Lower leg skin (tissue), 3 donors: ENCODE data around the gene RPL10.

Experiments used
- CTCF ChIP-seq, 3 donors: fragments of 450-650 bp; IDR thresholded peaks; one replicate each; pipeline ENCODE4 v1.5.1; 2016; ENCODE audit warnings: antibody characterized with exemption in 3 of 3, mild to moderate bottlenecking in 3 of 3, moderate library complexity in 2 of 3
- POLR2A ChIP-seq, 2 donors: fragments of 450-650 bp; IDR thresholded peaks; one replicate each; pipeline ENCODE4 v1.6.1; 2016 to 2017; ENCODE audit warnings: antibody characterized with exemption in 2 of 2, mild to moderate bottlenecking in 1 of 2, moderate library complexity in 1 of 2

DNA sequence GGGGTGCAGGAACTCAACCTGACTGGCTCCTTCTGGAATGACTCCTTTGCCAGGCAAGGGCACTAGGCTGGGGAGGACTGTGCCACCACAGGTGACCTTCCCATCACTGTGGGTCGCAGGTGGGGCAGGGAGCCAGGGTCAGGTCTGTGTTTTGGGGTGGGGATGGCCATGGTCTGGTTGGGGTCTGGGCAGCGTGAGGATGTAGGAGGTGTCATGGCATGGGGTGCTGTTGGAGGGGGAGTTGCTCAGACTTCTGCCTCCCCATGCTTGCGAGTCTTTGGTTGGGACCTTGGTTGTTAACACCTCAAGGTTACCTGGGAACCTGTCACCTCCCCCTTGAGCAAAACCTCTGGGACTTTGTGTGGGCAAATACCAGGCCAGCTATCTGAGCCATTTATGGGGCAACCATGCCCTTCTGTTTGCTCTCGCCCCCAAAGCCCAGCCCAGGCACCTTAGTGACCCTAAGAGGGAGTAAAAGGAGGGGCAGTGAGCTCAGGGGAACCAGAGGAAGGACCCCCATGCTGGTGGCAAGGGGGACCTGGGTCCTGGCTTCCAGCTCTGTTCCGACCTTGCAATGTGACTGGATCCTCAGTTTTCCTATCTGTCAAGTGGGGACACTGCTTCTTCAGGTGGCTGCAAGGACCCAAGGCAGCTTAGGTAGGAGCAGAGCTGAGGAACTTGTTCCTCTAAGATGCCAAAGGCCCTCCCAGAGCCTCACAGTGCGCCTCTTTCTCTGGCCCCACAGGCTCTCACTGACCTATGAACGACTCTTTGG lies 36.4 kb downstream of the RPL10 start:
- TF ChIP-seq POLR2A (IDR thresholded peaks at IDR 0.05) (no peak), CTCF (IDR thresholded peaks at IDR 0.05) (no peak)
